ENCODE data around the gene CAT. TPM values are rescaled to one million over a fixed set of nuclear protein-coding genes. Genes with fewer than 3 reads are reported as not detected.

The CAT gene
- polyA plus RNA-seq, 1 of the 3 experiments (the other 2 are of a cell fraction), result 26.6 TPM

DNA sequence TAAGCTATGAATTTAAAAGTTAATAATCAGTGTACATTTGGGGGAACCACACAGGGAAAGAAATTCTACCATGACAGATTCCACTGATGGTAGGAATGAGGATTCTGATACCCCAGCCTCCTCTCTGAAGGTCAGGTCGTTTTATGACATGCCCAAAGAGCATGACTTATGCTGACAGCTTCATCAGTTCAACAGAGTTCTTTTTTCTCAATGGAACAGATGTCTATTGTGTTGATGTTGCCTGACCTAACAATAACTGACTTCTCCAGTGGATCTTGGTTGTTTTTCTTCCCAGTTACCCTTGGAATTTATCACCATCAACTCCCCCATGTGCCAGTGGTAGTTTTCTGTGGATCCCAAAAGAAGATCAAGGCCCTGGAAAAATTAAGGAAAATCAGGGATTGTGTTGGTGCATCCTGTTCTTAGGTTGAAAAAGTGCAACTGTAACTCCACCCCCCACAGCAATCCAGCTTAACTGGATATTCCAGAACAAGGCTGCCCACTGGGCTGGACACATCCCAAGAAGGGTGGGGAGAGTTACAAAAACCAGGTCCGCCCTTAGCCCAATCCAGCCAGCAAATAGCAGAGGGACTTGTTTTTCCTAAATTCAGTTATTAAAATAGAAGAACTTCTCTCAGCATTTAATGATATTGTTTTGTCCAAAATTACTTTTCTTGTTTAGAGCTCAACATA is 31.5 kb upstream of the CAT start:
- no peaks in the 10 kb centered on the region for H3K36me3 ChIP-seq (replicated peaks in 1 of 2; ENCODE audit: control insufficient read depth in 1 of 2, insufficient read depth in 2 of 2, low read length in 1 of 2)
- CTCF ChIA-PET, result interaction anchor here (1.2 to 2.1 kb wide), 2 partner anchors 42 to 85 kb away, joined by 4 to 7 read pairs; no protein-coding TSS in a partner anchor
- H2AFZ ChIP-seq (ENCODE audit: low read depth), result no peak overlapping the region
- no peaks in the 10 kb centered on the region for H4K20me1 ChIP-seq (ENCODE audit: insufficient read depth)
- no peak for DNase-seq
- no peak overlapping the region for H3K27ac ChIP-seq (ENCODE audit: low read depth in 2 of 2, low read length in 1 of 2)
- TF ChIP-seq MEF2A (IDR thresholded peaks at IDR 0.05; ENCODE audit: borderline replicate concordance, low read depth) (no peak), PBX3 (IDR thresholded peaks at IDR 0.05) (no peak), JUND (IDR thresholded peaks at IDR 0.05) (no peak), YY1 (IDR thresholded peaks at IDR 0.05; ENCODE audit: low read depth) (no peak), NRF1 (IDR thresholded peaks at IDR 0.05; ENCODE audit: low read depth, low read length) (no peak), FOXM1 (IDR thresholded peaks at IDR 0.05; ENCODE audit: low read depth) (no peak), EZH2phosphoT487 (IDR thresholded peaks at IDR 0.05; ENCODE audit: borderline replicate concordance, low read depth) (no peak), IRF3 (IDR thresholded peaks at IDR 0.05; ENCODE audit: low read depth, low read length) (no peak), RAD21 (IDR thresholded peaks at IDR 0.05; ENCODE audit: low read length) (no peak), TAF1 (IDR thresholded peaks at IDR 0.05; ENCODE audit: borderline replicate concordance, low read depth, low read length) (no peak)
- TF ChIP-seq, protein P1, sequence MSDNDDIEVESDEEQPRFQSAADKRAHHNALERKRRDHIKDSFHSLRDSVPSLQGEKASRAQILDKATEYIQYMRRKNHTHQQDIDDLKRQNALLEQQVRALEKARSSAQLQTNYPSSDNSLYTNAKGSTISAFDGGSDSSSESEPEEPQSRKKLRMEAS (IDR thresholded peaks at IDR 0.05; ENCODE audit: low read depth), result no peak
- H3K9me3 ChIP-seq, result no peaks in the 10 kb centered on the region
- WGBS (ENCODE audit: low lambda C conversion rate), result 33% methylated on average over 2 of the region's 2 CpGs
- H3F3A ChIP-seq (replicated peaks; ENCODE audit: insufficient read depth), result no peaks in the 10 kb centered on the region
- H3K79me2 ChIP-seq (ENCODE audit: insufficient read depth), result no peaks in the 10 kb centered on the region
- H3K4me1 ChIP-seq (ENCODE audit: control insufficient read depth in 1 of 2, insufficient read depth in 2 of 2, low read depth in 1 of 2, low read length in 1 of 2), result no peaks in the 10 kb centered on the region
- H3K4me2 ChIP-seq, result no peak overlapping the region
- no peak overlapping the region for H3K9ac ChIP-seq
- H3K9me2 ChIP-seq, result no peaks in the 10 kb centered on the region
- no peak overlapping the region for H3K4me3 ChIP-seq (ENCODE audit: low read depth in 2 of 2, low read length in 1 of 2)
- POLR2A ChIA-PET, result no interaction called here
- no peaks in the 10 kb centered on the region; the same call in 1 of the 2 replicates for H3K27me3 ChIP-seq (ENCODE audit: insufficient read depth)

GRCh38 chr11:34408580-34409172 is 30.1 kb upstream of the CAT start:
- H3K9me3 ChIP-seq, result peaks cover 9% of the 10 kb centered on the region; the same call in 1 of the 2 replicates
- H3K27me3 ChIP-seq (ENCODE audit: insufficient read depth), result no peaks in the 10 kb centered on the region; the same call in 1 of the 2 replicates
- H3K79me2 ChIP-seq (ENCODE audit: insufficient read depth), result no peaks in the 10 kb centered on the region
- no peaks in the 10 kb centered on the region for H3F3A ChIP-seq (replicated peaks; ENCODE audit: insufficient read depth)
- no peak overlapping the region for H2AFZ ChIP-seq (ENCODE audit: low read depth)
- ChIA-PET POLR2A (no interaction called here), CTCF (interaction anchor here (0.6 kb wide), 1 partner anchor 1535 kb away, joined by 3 read pairs; no protein-coding TSS in a partner anchor)
- DNase-seq, result no peak
- H3K9me2 ChIP-seq, result no peaks in the 10 kb centered on the region
- H3K27ac ChIP-seq (ENCODE audit: low read depth in 2 of 2, low read length in 1 of 2), result no peak overlapping the region
- H3K4me1 ChIP-seq (ENCODE audit: control insufficient read depth in 1 of 2, insufficient read depth in 2 of 2, low read depth in 1 of 2, low read length in 1 of 2), result no peaks in the 10 kb centered on the region
- H3K9ac ChIP-seq, result no peak overlapping the region
- TF ChIP-seq TEAD4 (IDR thresholded peaks at IDR 0.05; ENCODE audit: borderline replicate concordance, insufficient read depth) (no peak), NFIC (IDR thresholded peaks at IDR 0.05; ENCODE audit: borderline replicate concordance) (no peak), GABPA (IDR thresholded peaks at IDR 0.05; ENCODE audit: low read depth) (no peak), PBX3 (IDR thresholded peaks at IDR 0.05) (no peak), EP300 (IDR thresholded peaks at IDR 0.05; ENCODE audit: borderline replicate concordance in 1 of 2, low read depth in 1 of 2, low read length in 1 of 2) (no peak), SMC3 (IDR thresholded peaks at IDR 0.05; ENCODE audit: low read depth, low read length) (no peak), JUND (IDR thresholded peaks at IDR 0.05) (no peak), FOSL2 (IDR thresholded peaks at IDR 0.05; ENCODE audit: borderline replicate concordance, low read depth) (no peak), SIN3A (IDR thresholded peaks at IDR 0.05; ENCODE audit: borderline replicate concordance, low read depth, low read length) (no peak), ELF1 (IDR thresholded peaks at IDR 0.05) (no peak), GATA2 (CRISPR knock-in tag; IDR thresholded peaks at IDR 0.05) (no peak)
- TF ChIP-seq, protein P1 (IDR thresholded peaks at IDR 0.05; ENCODE audit: low read depth), result no peak
- no peak overlapping the region for H3K4me2 ChIP-seq
- H3K4me3 ChIP-seq (ENCODE audit: low read depth in 2 of 2, low read length in 1 of 2), result no peak overlapping the region
- H3K36me3 ChIP-seq (replicated peaks in 1 of 2; ENCODE audit: control insufficient read depth in 1 of 2, insufficient read depth in 2 of 2, low read length in 1 of 2), result no peaks in the 10 kb centered on the region
- WGBS (ENCODE audit: low lambda C conversion rate), result 88% methylated on average over 2 of the region's 2 CpGs
- no peaks in the 10 kb centered on the region for H4K20me1 ChIP-seq (ENCODE audit: insufficient read depth)
